Mesendoderm (in vitro differentiated cells): ENCODE measurements around the gene PRCD.
"Not testable (repeated sequence)": the region's sequence is repeated elsewhere in the genome, so short reads cannot be mapped to it uniquely, and the experiment has no call there.

Experiments used
- DNase-seq: peaks from one replicate; pipeline ENCODE4 v3.0.0; 2013
- H2AK5ac ChIP-seq: 2 replicates; pipeline ENCODE4 v1.6.1; 2013; ENCODE audit warnings: low read length, inconsistent platforms
- H2BK120ac ChIP-seq: 2 replicates; pipeline ENCODE4 v1.6.1; 2013; ENCODE audit warnings: low read depth, mild to moderate bottlenecking, low read length, moderate library complexity, mixed read lengths
- H2BK15ac ChIP-seq: replicated peaks from 2 replicates; pipeline ENCODE4 v1.6.1; 2013; ENCODE audit warnings: low read depth, mild to moderate bottlenecking, moderate library complexity
- H2BK5ac ChIP-seq: 2 replicates; pipeline ENCODE4 v1.6.1; 2013; ENCODE audit warnings: low read length, inconsistent platforms
- H3K18ac ChIP-seq: 2 replicates; pipeline ENCODE4 v1.6.1; 2013; ENCODE audit warnings: mild to moderate bottlenecking, low read length, mixed read lengths
- H3K23ac ChIP-seq: one replicate; pipeline ENCODE4 v1.6.1; 2013; ENCODE audit warnings: low read length
- H3K27ac ChIP-seq: 2 replicates; pipeline ENCODE4 v1.5.1; 2013; ENCODE audit warnings: low read depth, mild to moderate bottlenecking, inconsistent platforms, low read length, moderate library complexity
- H3K27me3 ChIP-seq: 2 replicates; pipeline ENCODE4 v1.6.1; 2013; ENCODE audit warnings: low read length, control low read depth, mild to moderate bottlenecking, inconsistent platforms; ENCODE audit not compliant: insufficient read depth, poor library complexity
- H3K36me3 ChIP-seq: 2 replicates; pipeline ENCODE4 v1.6.1; 2013; ENCODE audit warnings: low read length, inconsistent platforms; ENCODE audit not compliant: control insufficient read depth, insufficient read depth
- H3K4ac ChIP-seq: one replicate; pipeline ENCODE4 v1.6.1; 2013; ENCODE audit warnings: low read depth, mild to moderate bottlenecking, low read length, moderate library complexity
- H3K4me1 ChIP-seq: 2 replicates; pipeline ENCODE4 v1.6.1; 2013; ENCODE audit warnings: low read depth, low read length, inconsistent platforms; ENCODE audit not compliant: control insufficient read depth
- H3K4me2 ChIP-seq: 2 replicates; pipeline ENCODE4 v1.6.1; 2013; ENCODE audit warnings: low read length
- H3K4me3 ChIP-seq: 2 replicates; pipeline ENCODE4 v1.5.1; 2013; ENCODE audit warnings: mild to moderate bottlenecking, low read length
- H3K56ac ChIP-seq: one replicate; pipeline ENCODE4 v1.6.1; 2013; ENCODE audit warnings: low read length
- H3K79me1 ChIP-seq: 2 replicates; pipeline ENCODE4 v1.6.1; 2013; ENCODE audit warnings: low read length, inconsistent platforms
- H3K79me2 ChIP-seq: 2 replicates; pipeline ENCODE4 v1.6.1; 2013; ENCODE audit warnings: mild to moderate bottlenecking, low read length; ENCODE audit not compliant: control insufficient read depth, insufficient read depth
- H3K9ac ChIP-seq: 2 replicates; pipeline ENCODE4 v1.6.1; 2013; ENCODE audit warnings: low read length, inconsistent platforms
- H4K5ac ChIP-seq: one replicate; pipeline ENCODE4 v1.6.1; 2013; ENCODE audit warnings: low read length
- H4K8ac ChIP-seq: one replicate; pipeline ENCODE4 v1.6.1; 2013; ENCODE audit warnings: low read depth, mild to moderate bottlenecking, control low read depth, low read length, moderate library complexity
- WGBS: extraction: QIAGEN DNeasy Blood & Tissue Kit; methylation state at CpG from one replicate; pipeline ENCODE4 v1.1.7; 2013; ENCODE audit warnings: low lambda C conversion rate, missing lambda C conversion rate; ENCODE audit not compliant: insufficient coverage; ENCODE audit errors: extremely low coverage; 5-methylcytosine and 5-hydroxymethylcytosine counted together

PRCD gene

DNA sequence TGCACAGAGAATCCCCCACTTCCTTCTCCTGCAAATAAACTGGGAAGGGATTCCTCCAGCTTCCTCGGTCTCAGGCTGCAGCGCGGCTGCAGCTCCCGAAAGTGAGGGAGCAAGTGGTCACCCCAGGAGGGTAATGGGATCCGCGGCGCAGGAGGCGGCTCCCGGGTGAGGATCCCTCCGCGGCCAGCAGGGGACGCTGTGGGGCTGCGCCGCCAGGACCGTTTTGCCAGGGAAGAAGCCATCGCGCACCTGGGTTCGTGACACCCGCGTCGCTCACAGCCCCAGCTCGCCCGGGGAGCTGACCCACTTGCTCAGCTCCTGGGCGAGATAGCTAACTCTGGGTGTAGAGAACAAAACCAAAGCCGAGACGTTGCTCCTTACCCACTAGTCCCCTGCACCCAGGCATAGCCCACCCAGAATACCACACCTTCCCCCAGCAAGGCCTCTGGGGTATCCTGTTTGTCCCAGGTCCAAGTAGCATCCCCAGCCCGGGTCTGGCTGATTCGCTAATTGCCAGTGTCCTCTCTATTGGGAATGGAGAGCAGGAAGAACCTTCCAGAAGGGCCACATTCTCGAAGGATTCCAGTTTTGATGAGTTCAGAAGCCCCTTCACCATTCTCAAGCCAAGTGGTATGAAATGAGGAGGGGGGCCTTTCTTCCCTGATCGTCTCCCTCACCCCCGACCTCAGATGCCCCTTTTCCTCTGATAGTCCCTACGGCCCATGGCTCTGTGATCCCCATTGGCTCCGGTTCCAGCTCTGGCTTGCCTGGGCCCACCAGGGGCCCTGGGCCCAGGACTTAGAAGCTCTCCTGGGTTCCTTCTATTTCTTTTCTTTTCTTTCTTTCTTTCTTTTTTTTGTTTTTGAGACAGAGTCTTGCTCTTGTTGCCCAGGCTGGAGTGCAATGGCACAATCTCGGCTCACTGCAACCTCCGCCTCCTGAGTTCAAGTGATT lies 16.5 kb upstream of the PRCD start:
- Histone ChIP-seq H3K9ac (no peak overlapping the region), H3K4me3 (no peak overlapping the region), H2BK5ac (no peak overlapping the region), H3K36me3 (no peaks in the 10 kb centered on the region), H3K56ac (no peak overlapping the region), H2BK15ac (no peak overlapping the region), H3K18ac (no peak overlapping the region), H3K4me2 (no peak overlapping the region), H2BK120ac (no peak overlapping the region), H3K27me3 (no peaks in the 10 kb centered on the region), H3K79me2 (no peaks in the 10 kb centered on the region), H3K4ac (no peak overlapping the region), H4K5ac (no peak overlapping the region), H3K4me1 (no peaks in the 10 kb centered on the region), H4K8ac (no peak overlapping the region), H3K27ac (no peak overlapping the region), H2AK5ac (no peak overlapping the region), H3K79me1 (no peaks in the 10 kb centered on the region), H3K23ac (no peak overlapping the region)
- WGBS = no CpG with 5 or more reads among the region's 35 CpGs
- peak; percentile 69 for DNase-seq

DNA sequence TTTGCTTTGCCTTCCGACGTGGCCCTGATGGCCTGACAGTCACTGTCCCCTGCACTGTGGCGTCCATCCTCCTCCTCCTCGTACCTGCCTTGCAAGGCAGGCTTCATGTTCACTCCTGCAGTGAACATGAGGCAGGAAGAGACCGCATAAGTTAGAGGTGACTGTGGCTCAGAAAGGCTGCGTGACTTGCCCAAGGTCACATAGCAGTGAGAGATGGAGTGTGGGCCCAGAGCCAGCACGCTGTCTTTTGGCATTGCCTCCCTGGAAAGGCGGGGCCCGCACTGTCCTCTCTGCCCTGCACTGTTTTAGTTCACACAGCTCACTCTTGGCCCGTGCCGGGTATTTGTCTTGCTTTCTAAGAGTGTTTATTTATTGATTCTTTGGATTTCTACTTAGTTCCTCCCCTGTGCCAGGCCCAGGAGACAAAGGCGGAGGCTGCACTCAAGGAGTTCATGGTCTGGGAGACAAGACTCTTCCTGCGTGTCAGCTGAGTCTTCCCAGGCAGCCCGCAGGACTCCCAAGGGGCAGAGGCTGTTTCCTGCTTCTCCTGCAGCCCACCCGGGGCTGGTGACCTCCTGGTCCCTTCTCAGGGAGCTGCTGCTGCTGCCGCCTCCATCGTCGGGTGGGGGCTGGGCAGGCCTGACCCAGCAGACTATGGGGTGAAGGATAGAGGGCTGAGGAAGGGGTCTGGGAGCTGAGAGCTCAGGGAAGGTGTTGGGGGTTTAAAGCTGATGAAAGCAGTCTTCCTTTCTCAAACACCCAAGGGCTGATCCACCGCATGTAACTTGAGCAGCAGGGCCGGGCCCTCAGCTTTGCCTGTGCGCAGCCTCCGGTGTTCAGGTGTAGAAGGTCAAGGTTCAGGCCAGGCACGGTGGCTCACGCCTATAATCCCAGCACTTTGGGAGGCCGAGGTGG lies 15.0 kb upstream of the PRCD start:
- Histone ChIP-seq H3K56ac (peak overlapping the region; percentile 56), H3K79me2 (no peaks in the 10 kb centered on the region), H3K27me3 (no peaks in the 10 kb centered on the region), H3K4me2 (no peak overlapping the region), H2BK15ac (no peak overlapping the region), H3K27ac (no peak overlapping the region), H3K18ac (no peak overlapping the region), H3K4ac (no peak overlapping the region), H2AK5ac (peak overlapping the region; percentile 45), H3K79me1 (no peaks in the 10 kb centered on the region), H2BK5ac (no peak overlapping the region), H4K8ac (no peak overlapping the region), H3K4me1 (peaks cover 2% of the 10 kb centered on the region), H3K9ac (no peak overlapping the region), H3K4me3 (no peak overlapping the region), H3K23ac (no peak overlapping the region), H2BK120ac (no peak overlapping the region), H4K5ac (no peak overlapping the region), H3K36me3 (no peaks in the 10 kb centered on the region)
- no peak for DNase-seq
- WGBS = no CpG with 5 or more reads among the region's 25 CpGs

DNA sequence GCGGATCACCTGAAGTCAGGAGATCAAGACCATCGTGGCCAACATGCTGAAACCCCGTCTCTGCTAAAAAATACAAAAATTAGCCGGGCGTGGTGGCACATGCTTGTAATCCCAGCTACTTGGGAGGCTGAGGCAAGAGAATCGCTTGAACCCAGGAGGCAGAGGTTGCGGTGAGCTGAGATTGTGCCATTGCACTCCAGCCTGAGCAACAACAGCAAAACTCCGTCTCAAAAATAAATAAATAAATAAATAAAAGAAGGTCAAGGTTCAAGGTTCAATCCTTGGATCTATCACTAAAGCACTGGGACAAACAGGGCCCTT lies 14.4 kb upstream of the PRCD start:
- not testable (repeated sequence) for H3K23ac ChIP-seq, H2BK5ac ChIP-seq, H2AK5ac ChIP-seq, H3K36me3 ChIP-seq, H2BK120ac ChIP-seq, H3K9ac ChIP-seq, H3K18ac ChIP-seq, H3K27me3 ChIP-seq, H3K4ac ChIP-seq, H3K4me2 ChIP-seq, H3K4me1 ChIP-seq, H4K8ac ChIP-seq, H3K79me2 ChIP-seq, H3K27ac ChIP-seq, H3K79me1 ChIP-seq, H4K5ac ChIP-seq, H2BK15ac ChIP-seq, H3K56ac ChIP-seq, DNase-seq, H3K4me3 ChIP-seq
- no CpG with 5 or more reads among the region's 8 CpGs for WGBS

DNA sequence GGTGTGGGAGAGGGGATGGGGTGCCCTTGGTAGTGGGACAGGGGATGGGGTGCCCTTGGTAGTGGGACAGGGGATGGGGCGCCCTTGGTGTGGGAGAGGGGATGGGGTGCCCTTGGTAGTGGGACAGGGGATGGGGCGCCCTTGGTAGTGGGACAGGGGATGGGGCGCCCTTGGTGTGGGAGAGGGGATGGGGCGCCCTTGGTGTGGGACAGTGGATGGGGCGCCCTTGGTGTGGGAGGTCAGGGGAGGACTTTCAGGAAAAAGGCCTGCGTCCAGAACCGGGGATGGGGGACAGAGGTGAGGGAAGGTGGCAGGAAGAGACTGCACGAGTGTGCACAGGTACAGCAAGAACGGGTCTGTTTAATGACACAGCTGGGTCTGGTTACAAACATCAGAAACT lies 12.8 kb upstream of the PRCD start:
- H3K18ac ChIP-seq, H3K56ac ChIP-seq, H3K4ac ChIP-seq, H2BK120ac ChIP-seq, H3K23ac ChIP-seq, H3K36me3 ChIP-seq, H2BK15ac ChIP-seq, H2BK5ac ChIP-seq, H3K4me3 ChIP-seq, H3K27me3 ChIP-seq, H3K27ac ChIP-seq, H3K9ac ChIP-seq, DNase-seq, H4K8ac ChIP-seq, H3K79me2 ChIP-seq, H2AK5ac ChIP-seq, H4K5ac ChIP-seq, H3K4me1 ChIP-seq, H3K4me2 ChIP-seq, H3K79me1 ChIP-seq: not testable (repeated sequence)
- WGBS = no CpG with 5 or more reads among the region's 9 CpGs

DNA sequence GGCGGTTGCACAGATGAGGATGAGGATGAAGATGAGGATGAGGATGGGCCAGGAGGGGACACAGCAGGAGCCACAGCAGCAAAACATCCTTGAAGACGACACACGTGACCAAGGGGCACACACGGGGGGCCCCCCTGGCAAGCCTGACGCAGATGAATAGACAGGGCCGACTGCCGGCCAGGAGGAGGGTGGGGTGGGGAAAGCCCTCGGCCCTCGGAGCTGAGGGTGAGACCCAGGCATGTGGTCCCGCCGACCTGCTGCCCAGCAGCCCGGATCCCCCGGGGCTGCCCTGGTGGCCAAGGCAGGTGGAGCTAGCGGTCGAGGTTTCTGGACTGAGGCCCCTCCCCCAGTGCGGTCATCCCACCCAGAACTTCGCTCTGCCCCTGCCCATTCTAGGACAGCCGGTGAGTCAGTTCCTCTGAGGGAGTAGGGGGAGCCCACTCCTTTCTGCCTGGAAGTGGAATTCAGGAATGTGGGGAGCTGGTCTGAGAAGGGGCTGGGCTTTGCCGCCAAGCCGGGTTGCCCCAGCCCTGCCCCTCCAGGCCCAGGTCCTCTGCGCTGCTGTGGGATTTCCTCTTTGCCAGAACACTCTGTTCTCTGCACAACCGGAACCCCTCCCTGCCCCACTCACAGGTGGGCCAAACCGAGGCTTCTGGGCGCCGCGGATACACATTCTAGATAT lies 12.3 kb upstream of the PRCD start:
- Histone ChIP-seq H4K5ac (no peak overlapping the region), H3K9ac (no peak overlapping the region), H3K56ac (peak overlapping the region; percentile 49), H2BK15ac (no peak overlapping the region), H3K4ac (no peak overlapping the region), H3K27me3 (no peaks in the 10 kb centered on the region), H2BK120ac (no peak overlapping the region), H3K4me3 (no peak overlapping the region), H3K4me1 (peaks cover 2% of the 10 kb centered on the region), H2BK5ac (no peak overlapping the region), H3K4me2 (no peak overlapping the region), H3K23ac (no peak overlapping the region), H3K18ac (no peak overlapping the region), H3K79me2 (no peaks in the 10 kb centered on the region), H3K36me3 (no peaks in the 10 kb centered on the region), H4K8ac (no peak overlapping the region), H3K27ac (no peak overlapping the region), H2AK5ac (no peak overlapping the region), H3K79me1 (no peaks in the 10 kb centered on the region)
- DNase-seq = peak; percentile 90
- WGBS = no CpG with 5 or more reads among the region's 26 CpGs
